SIG-M5 treated with dmso at 0.1 percent for 504 hours (cell line): ENCODE measurements around the gene TIMP2.
"Not testable (repeated sequence)": the region's sequence is repeated elsewhere in the genome, so short reads cannot be mapped to it uniquely, and the experiment has no call there.

Source experiments
- DNase-seq: peaks from one replicate; lab custom pipeline; 2025; ENCODE audit not compliant: unreplicated experiment; lab: John Stamatoyannopoulos, UW

The TIMP2 gene

GRCh38 chr17:78870621-78871020 lies 54.6 kb downstream of the TIMP2 start:
- DNase-seq, result no peak

GRCh38 chr17:78868391-78868790 lies 56.8 kb downstream of the TIMP2 start:
- DNase-seq, result no peak

GRCh38 chr17:78867046-78867445 lies 58.1 kb downstream of the TIMP2 start:
- not testable (repeated sequence) for DNase-seq

- peak; percentile 57 for DNase-seq
Observed at GRCh38 chr17:78865682-78866390, 59.4 kb downstream of the TIMP2 start.

GRCh38 chr17:78864117-78864516 lies 61.1 kb downstream of the TIMP2 start:
- DNase-seq, result no peak

- peak; percentile 72 for DNase-seq
Observed at GRCh38 chr17:78862073-78863023, 62.8 kb downstream of the TIMP2 start.

- DNase-seq, result no peak
Observed at GRCh38 chr17:78861229-78861628, 64.0 kb downstream of the TIMP2 start.

GRCh38 chr17:78859051-78859450 lies 66.1 kb downstream of the TIMP2 start:
- DNase-seq, result no peak

- DNase-seq, result no peak
Observed at GRCh38 chr17:78857266-78857665, 67.9 kb downstream of the TIMP2 start.

GRCh38 chr17:78855561-78856165 lies 69.5 kb downstream of the TIMP2 start:
- no peak for DNase-seq

GRCh38 chr17:78854508-78854907 lies 70.7 kb downstream of the TIMP2 start:
- no peak for DNase-seq

GRCh38 chr17:78853926-78854394 lies 71.2 kb downstream of the TIMP2 start:
- DNase-seq, result no peak

GRCh38 chr17:78852709-78853121 lies 72.5 kb downstream of the TIMP2 start:
- no peak for DNase-seq

GRCh38 chr17:78849026-78849425 lies 76.2 kb downstream of the TIMP2 start:
- DNase-seq, result no peak

GRCh38 chr17:78847052-78847451 lies 78.1 kb downstream of the TIMP2 start:
- DNase-seq, result no peak

GRCh38 chr17:78844301-78845005 lies 80.7 kb downstream of the TIMP2 start:
- no peak for DNase-seq

GRCh38 chr17:78842881-78843565 lies 82.2 kb downstream of the TIMP2 start:
- peak; percentile 53 for DNase-seq

- peak; percentile 97 for DNase-seq
Observed at GRCh38 chr17:78840780-78841611, 84.2 kb downstream of the TIMP2 start, which contains the start of gene USP36. TSS of gene USP36 (minus strand) at chr17:78840814. CDS start at chr17:78836363, 4,451 bp downstream.

- DNase-seq, result no peak
Observed at GRCh38 chr17:78840530-78840779, 84.7 kb downstream of the TIMP2 start.
